Stimulated activated CD4-positive, alpha-beta T cell treated with anti-CD3 and anti-CD28 coated beads, Interleukin-4, amount 100 ng/mL, for 48 hours (primary cell): Measurements from ENCODE around the gene GNG12.

Source experiments
- DNase-seq, 2 donors: peaks; one replicate each; pipeline ENCODE4 v3.0.0-alpha.2; 2020; ENCODE audit warnings: low read depth in 2 of 2

The GNG12 gene

DNA sequence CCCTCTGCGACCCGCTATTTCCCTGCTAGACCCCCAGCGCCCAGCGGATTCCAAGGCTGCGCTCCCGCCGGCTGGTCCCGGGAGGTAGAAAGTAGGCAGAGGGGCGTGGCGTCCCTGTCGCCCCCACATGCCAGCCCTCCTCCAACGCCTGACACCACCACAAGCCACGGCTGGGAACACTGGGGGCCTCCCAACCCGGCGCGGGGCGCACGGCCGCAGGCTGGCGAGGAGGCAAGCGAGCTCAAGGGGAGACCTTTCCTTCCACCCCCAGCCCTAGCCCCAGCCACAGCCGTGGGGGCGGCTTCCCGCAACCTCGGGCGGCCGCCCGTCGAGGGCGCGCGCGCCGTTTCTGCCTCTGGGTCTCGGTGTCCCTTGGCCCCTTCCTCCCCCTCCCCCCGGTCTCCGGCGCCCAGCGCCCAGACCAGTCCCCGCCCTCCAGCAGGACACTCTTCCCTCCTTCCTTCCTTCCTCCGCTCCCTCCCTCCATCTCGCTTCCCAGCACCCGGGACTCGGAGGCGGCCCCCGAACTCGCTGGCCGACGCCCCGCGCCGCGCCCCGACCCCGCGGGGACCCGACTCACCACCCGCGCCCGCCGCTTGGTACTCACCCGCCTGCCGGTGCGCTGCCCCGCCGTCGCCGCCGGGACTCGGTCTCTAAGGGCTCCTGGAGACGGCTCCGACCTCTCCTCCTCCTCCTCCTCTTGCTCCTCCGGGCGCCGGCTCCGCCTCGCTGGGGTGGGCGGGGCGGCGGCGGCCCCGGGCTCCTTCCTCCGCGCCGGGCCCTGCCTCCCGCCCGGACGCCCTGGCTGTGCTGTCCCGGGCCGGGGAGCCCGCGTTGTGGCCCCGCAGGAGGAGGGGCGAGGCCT lies at the start of gene GNG12:
TSS of gene GNG12 (minus strand) at position 731 of the 865 bp plus-strand sequence. CDS start 125,781 bp downstream, outside the sequence.
- peak in 1 of 2 donors; percentile 18 for DNase-seq

DNA sequence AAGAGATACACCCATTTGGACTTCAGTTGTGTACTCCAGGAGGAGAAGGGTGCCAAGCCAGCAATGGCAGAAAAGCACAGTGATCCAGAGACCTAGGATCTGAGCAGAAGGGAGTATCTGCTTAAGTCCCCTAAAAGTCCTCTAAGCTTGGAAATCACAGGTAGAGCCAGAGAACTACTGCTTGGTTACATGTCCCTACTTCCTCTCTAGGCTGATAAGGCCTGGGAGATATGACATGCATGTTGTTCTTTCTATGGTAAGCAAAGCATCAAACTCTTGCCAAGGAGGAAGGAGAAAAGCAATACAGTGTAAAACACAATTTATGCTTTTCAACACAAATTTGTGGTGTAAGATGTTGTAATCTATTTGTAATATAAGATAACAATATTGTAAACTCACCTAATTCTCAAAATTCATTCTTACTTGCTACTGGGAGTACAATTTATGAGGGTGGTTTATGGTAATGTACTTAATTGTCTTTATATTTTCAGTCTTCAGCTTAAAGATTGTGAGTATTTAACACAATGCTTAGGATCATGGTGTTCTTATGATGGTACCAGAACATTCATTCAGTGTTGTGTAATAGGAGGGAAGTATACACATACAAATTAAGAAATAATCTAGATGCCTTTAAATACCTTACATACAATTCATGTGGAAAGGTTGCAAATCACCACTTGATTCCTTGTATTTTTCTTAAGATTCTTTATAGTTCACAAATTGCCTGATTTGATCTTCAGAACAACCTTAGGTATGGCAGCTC lies 49.1 kb upstream of the GNG12 start:
- DNase-seq, result no peak

DNA sequence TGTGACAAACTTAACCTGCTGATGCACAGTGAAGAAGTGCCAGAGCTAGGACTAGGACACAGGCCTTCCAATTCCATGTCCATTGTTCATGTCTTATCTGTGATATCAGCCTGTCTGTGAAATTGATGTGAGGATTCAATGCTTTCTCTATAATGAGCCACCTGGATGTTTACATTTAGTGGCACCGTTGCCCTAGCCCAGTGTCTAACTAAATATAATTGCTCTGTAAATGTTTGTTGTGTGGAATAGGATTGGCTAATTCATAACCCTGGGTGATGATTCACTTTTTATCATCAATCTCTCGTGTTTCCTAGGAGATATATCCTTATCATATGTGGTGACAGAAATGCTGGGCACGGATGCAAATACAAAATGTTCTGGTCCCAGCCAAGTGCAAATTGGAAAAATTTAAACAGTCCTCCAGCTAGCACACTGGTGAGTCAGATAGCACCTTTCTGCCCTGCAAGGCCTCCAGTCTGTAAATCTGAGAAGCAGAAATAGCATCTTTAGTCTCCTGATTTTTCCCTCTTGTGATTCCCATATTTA lies 46.9 kb upstream of the GNG12 start:
- no peak for DNase-seq

DNA sequence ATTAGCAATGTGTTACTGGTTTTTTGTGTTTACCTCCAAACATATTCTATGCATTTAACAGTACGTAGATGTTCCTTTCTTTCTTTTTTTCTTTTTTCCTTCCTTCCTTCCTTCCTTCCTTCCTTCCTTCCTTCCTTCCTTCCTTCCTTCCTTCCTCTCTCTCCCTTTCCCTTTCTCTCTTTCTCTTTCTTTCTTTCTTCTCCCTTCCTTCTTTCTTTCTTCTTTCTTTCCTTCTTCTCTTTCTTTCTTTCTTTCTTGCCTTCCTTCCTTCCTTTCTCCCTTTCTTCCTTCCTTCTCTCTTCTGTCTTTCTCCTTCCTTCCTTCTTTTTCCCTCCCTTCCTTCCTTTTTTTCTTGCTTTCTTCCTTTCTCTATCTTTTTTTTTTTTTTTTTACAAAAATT lies 46.2 kb upstream of the GNG12 start:
- DNase-seq, result no peak

DNA sequence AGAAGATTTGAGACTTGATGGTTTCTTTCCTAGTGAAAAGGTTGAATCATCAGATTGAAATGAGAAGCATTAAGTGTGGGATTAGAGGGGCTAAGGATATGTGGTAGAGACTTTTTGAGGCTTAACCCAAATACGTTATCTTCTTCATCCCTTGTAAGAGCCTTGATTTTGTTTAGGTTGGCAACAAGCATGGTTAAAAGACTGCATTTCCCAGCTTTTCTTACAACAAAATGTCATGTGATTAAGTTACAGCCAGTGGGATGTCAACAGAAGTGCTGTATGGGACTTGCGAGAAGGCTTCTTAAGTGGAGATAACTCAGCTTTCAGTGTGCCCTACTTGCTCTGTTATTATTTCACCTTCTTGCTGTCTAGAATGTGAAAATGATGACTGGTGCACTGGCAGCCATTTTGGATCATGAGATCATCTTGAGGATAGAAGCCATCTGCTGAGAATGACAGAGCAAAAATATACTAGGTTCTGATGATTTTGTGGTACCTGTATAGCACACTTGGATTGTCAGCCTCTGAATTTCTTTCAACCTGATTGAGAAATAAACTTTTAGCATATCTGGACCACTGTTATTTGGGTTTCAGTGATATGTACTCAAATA lies 41.3 kb upstream of the GNG12 start:
- no peak for DNase-seq

DNA sequence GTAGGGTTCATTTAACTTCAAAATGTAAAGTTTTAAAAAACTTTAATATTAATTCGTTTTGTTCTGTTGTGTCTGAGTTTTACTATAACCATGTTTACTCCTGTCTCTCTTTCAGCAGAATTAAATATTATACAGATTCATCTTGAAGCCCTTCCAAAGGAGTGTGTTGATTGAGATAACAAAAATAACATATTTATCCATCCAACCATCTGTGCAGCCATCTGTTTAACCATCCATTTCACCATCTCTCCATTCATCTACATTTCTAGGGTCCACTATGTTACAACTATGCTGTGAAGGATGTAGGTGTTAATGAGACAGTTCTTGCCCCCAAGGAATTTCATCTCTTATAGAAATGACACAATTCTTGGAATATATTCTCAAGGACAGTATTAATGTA lies 36.0 kb upstream of the GNG12 start:
- no peak for DNase-seq

DNA sequence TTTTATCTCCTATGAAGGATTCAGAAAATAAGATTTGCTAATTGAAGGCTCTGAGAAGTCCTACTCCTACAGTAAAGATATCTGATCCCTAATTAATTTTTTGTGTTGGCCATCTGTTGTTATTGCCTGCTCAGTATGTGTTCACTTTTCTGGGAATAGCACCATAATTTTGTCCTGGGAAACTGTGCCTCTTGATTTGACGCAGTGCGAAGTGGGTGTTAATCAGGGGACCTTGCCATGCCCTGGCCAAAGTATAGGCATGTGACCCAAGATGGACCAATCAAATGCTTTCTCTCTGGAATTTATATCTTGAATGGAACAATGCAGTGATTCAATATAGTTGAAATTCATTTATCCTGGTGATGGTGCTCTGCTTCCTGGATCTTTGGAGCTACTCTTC lies 30.4 kb upstream of the GNG12 start:
- DNase-seq, result no peak

DNA sequence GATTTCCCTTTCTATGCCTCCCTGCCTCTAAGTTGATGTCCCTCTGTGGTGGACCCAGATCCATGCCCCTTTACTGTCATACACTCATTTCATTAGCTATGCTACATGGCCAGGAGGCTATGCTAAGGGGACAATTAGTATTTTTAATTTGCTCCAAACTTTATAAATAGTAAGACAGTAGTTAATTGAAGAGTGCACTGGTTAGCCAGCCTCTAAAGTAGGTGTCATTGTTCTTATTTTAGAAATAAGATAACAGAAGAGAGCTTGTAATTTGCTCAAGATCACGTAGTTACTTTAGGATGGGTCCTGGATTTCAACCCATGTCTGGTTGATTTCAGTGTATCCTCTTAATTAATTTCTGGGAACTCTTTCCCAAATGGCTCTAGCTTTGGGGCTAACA lies 29.4 kb upstream of the GNG12 start:
- DNase-seq, result no peak

DNA sequence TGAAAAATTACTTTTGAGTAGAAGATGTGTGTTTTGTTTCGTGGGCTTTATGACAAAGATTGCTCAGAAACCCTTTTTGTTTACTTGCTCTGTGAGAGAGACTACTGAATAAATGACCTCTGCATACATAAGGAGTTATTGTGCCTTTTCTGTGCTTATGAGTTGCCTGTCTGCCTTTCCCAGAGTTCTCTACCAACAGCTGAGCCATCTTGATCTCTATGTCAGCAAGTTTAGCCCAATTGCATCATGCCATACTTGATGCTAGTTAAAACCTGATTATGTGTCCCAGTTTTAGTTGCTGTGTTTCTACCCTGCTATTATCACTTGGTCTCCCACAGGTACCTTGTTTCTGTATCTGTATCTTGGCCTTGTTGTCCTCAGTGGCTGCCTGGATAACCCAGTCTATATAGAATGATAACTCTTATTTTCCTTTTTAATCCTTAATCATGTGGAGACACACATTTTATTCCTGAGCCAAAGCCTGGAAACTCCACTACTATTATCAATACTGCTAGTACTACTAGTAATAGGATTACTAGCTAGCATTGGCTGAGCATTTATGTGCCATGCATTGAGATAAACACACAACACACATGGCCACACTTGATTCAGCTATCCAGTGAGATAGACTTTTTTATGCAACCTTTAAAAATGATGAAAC lies 28.7 kb upstream of the GNG12 start:
- DNase-seq, result no peak

DNA sequence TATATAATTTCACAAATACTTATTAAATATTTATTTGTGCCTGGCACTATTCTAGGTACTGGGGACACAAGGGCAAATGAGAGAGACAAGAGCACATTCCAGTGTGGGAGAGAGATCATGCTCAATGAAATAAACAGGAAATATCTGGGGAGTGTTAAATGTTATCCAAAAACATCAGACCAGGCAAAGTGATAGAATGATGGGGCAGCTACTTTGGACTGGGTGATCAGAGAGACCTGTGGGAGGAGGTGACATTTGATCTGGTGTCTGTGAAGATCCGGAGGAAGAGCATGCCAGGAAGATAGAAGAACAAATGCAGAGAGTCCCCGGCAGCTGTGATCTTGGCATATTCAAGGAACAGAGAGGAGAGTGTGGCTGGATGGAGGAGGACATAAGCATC lies 27.5 kb upstream of the GNG12 start:
- DNase-seq, result no peak

DNA sequence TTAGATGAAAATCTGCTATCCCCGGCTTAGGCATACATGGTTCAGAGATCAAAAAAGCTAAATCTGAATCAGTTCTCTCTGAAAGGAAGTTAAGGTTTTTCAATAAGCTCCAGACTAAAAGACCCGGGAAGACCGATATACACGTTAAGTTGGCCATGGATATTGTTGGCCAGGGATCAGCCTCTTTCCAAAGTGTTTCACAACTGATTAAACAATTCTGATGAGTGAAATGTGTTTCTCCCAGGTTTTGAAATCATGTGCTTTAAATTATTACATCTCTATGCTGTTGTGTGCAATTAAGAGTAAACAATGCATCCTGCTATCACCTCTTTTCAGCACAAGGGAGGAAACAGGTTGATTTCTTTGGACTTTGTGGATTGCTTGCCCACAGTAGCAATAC lies 23.7 kb upstream of the GNG12 start:
- DNase-seq, result no peak

DNA sequence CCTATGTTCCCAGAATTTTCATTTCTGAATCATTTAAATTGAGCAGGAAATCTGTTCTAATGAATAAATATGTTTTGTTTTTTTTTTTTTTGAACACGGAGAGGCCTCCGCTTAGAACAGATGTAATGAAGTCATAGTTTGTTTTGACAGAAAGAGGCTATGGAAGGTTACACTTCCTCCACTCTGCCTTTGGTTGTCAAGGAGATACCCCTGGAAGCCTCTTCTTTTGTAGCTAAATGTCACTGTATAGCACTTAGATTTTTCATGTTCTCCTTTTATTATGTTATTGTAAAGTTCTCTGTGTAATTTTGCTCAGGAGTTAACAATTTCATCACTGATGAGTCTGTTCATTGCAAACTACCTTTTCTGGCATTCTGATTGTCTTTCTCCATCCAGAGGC lies 22.7 kb upstream of the GNG12 start:
- DNase-seq, result no peak

DNA sequence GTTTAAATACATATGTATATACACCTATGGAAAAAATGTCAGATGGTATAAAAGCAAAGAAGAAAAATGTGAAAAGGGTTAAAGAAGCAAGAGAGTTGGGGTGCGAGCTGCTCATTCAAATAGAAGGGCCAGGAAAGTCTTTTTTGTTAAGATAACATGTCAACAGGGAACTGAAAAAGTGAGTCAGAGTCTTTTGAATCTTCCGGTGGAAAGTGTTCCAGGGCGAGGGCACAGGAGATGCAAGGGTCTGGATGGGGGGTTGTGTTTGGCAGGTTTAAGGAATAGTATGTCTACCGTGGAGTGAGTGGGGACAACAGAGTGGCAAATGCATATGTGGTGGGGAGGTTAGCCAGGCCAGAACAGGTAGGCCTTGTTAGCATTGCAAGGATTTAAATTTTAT lies 22.2 kb upstream of the GNG12 start:
- DNase-seq, result no peak

DNA sequence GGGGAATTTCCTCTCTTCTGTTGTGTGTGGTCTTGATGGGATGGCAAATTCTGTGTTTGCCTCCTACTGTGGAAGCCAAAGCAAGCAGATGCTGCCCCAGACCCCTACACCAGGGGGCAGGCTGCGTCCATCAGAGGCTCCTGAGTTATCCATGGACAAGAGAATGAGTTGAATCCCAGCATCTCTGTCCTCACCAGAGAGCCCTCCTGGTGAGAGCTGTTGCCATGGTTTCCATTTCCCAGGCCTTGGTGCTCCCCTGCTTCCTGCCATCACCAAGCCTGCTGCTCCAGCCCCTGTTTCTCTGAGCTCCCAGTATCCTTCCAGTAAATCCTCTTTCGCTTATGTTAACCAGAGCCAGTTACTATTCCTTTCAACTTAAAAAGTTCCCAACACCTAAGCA lies 20.4 kb upstream of the GNG12 start:
- peak in 1 of 2 donors; percentile 9 for DNase-seq

DNA sequence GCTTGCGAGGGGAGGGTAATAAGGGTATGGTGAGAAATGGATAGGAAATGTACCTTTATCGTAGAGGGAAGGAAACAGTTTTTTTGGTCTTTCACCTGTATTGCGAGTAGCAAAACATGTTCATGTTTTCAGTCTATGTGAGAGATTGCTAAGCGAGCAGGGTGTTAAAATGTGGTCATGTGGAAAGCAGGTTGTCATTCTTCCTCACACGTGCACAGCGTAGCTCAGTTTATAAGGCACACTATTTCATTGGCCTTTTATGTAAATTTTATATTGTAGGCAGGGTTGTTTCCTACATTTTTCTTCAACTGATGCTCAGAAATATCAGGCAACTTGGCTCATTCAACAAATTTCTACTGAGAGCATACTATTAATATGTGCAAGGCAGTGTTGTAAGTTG lies 18.5 kb upstream of the GNG12 start:
- DNase-seq, result no peak

DNA sequence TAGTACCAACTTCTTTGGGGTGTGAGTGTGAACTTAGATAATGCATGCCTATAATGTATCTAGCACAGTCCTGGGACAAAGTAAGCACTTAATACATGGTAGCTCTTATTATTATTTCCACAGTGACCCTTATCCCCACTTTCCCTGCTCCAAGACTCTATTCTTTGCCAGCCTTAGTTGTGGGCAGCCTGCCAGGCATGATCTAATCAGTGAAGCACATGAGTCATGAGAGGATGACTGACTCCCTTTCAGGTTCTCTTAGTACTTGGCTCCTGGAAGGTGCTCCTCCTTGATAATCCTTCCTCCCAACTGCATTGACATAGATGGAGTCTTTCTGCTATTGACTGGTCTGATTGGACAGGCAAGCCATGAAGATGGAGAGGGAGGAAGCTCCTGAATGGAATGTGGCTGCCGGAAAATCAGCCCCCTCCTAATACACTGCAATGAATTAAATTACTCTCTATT lies 17.4 kb upstream of the GNG12 start:
- DNase-seq, result no peak

DNA sequence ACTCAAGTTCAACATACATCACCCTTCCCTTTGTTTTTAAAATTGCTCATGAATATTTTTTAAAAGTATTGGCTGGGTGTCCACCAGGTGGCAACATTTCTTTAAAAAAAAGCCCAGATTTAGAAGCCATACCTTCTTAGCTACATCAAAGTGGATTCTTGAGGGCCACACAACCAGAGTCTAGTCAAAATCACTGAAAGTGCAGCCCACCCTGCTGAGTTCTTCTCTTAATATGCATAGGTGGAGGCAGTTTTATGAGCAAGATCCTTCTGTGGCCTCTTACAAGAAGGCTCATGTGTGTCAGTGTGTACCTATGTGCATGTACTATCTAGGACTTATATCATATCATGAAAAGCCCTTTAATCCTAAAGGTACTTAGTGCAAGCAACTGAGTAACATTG lies 16.9 kb upstream of the GNG12 start:
- DNase-seq, result no peak

DNA sequence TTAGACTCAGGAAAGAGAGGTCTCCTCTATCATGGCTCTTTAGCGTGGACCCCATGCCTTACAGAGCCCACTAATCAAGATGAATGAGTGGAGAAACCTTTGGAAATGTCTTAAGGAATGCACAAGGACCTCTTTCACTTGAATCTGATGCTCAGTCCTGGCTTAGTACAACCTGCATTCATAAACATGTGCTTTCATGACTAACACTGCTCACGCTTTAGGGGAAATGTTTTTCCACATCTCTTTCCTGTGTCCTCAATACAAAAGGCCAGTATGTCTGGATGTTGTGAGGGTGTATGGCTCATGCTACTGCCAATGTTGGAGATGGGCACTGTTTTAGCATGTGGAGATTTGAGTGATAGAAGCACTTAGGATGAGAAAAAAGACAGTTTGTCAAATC lies 14.2 kb upstream of the GNG12 start:
- DNase-seq, result no peak

DNA sequence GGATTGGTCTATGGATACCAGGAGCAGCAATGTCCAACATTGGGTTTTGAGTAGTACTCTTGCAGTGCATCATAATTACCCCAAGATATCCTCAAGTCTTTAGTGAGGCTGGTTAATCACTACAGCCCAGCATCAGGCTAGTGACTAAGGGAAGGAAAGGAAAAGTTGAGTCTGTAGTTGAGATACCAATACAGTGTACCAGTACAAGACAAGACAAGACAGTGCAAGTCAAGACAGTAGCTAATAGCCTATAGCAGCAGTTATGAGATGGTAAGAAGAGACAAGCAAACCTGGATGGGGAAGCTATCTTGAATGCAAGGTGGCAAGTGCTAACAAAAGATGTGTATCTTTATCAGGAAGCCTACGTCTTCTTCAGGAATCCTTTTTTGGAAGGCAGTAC lies 13.3 kb upstream of the GNG12 start:
- no peak for DNase-seq

DNA sequence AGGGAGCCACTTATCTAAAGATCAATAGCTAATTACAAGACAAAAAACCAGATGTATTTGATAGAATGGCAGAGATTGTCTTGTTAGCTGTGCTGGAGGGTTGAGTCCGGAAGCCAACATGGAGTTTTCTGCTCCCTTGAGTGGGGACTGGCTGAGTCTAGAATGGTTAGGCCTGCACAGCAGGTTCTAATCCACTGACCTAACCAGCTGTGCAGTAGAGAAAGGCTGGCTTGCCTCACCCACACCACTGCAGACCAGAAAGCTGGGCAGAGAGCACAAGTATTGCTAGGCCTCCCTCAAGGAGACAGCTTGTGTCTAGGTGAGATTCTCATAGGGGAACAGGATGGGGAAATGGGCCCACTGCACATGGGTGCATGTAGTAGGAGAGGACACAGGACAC lies 11.7 kb upstream of the GNG12 start:
- no peak for DNase-seq

DNA sequence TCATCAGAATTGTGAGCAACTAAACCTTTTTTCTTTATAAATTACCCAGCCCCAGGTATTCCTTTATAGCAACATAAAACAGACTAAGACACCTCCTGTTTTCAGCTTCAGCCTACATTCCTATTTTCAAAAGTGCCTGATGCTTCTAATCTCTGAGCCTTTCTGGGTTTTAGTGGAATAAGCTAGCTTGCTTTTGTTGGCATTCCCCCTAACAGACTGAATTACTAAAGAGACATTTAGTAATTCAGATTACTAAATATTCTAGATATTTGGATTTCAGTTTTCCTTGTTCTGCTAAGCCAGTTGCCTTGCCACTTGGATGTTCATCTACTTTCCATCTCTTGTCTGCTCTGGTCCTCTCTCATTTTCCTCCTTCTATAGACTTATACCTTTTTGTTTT lies 10.5 kb upstream of the GNG12 start:
- DNase-seq, result no peak

DNA sequence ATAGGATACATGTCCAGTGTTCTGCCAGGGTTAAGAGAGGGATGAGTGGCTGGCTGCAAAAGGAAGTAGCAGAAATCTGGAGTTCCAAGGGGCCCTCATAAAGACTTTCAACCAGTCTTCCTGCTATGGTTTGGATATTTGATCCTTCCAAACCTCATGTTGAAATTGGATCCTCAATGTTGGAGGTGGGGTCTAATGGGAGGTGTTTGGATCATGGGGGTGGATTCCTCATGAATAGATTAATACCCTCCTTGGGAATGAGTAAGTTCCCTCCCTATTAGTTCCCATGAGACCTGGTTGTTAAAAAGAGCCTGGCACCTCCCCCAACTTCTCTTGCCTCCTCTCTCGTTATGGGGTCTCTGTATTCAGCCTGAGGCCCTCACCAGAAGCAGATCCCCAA lies 10.1 kb upstream of the GNG12 start:
- DNase-seq, result no peak
